SU-DHL-6 (cell line): ENCODE results near the gene PCGF1.

Experiments used
- CTCF ChIP-seq: fragments of 200-600 bp; sonication (generic); IDR thresholded peaks from one replicate; pipeline ENCODE4 v1.5.1; 2017; ENCODE audit warnings: antibody characterized with exemption, mild to moderate bottlenecking, low read length, moderate library complexity; ENCODE audit not compliant: insufficient read depth, poor library complexity, severe bottlenecking
- EZH2phosphoT487 ChIP-seq: fragments of 200-600 bp; sonication (generic), shearing (Covaris generic); conservative IDR thresholded peaks from 2 replicates; pipeline ENCODE4 v1.6.1; 2018; ENCODE audit warnings: mild to moderate bottlenecking, antibody characterized with exemption, low read length, moderate library complexity, mixed read lengths

- TF ChIP-seq CTCF = no peak
- TF ChIP-seq EZH2phosphoT487 = no peak
Measured at GRCh38 chr2:74524005-74524404, 16.5 kb upstream of the PCGF1 start.
